K562 (cell line): ENCODE data around the gene IGFL1. TPM values are rescaled to one million over a fixed set of nuclear protein-coding genes. Genes with fewer than 3 reads are reported as not detected.
A peak's percentile ranks its signal among the peaks of the same experiment; 100 is the strongest.

Experiments
- ATAC-seq: fragments of 200-7000 bp; cut with Tn5 transposase; 3 replicates; pipeline ENCODE4 v1.9.1; 2020; ENCODE audit warnings: moderate library complexity
- BruUV-seq: library from RNA; stranded (reverse); fragments of 400-500 nt; replicated peaks from 2 replicates; lab custom pipeline; 2021; lab: Mats Ljungman, UMichigan
- CTCF ChIA-PET: fragments of 300-600 bp; formaldehyde crosslinking; extraction: SDS; loops from one replicate; lab custom pipeline; 2021; ENCODE audit warnings: low intra/inter-chr PET ratio; lab: Yijun Ruan, JAX
- POLR2A ChIA-PET: fragments of 300-600, 350-650 bp; sonication (Branson Sonifier 250); formaldehyde crosslinking; extraction: SDS; loops from one replicate; lab custom pipeline; 2021; ENCODE audit warnings: antibody characterized with exemption, inconsistent platforms; lab: Yijun Ruan, JAX
- DNase-seq, 4 experiments: peaks; one replicate each; pipeline versions ENCODE4 v3.0.0 to v3.0.0-alpha.2; 2011 to 2018; ENCODE audit warnings: low spot score in 3 of 4, mixed read lengths in 3 of 4; ENCODE audit errors: extremely low read depth in 1 of 4
- FAIRE-seq: peaks from 2 replicates; lab custom pipeline; 2011; peaks lifted over from hg19 to GRCh38; lab: Jason Lieb, UNC
- H2AFZ ChIP-seq: 2 replicates; pipeline ENCODE4 v1.6.0; 2011; ENCODE audit warnings: low read depth, low read length, control low read depth, inconsistent platforms
- H3K27ac ChIP-seq: fragments of 200-600 bp; 3 replicates; pipeline ENCODE4 v1.8.0; 2011; ENCODE audit warnings: low read depth, mild to moderate bottlenecking, control low read depth, inconsistent platforms, low read length, moderate library complexity, mixed read lengths; ENCODE audit errors: extremely low read depth
- H3K27me3 ChIP-seq, 2 experiments: fragments of 300-600 bp in 1 of 2; 2 replicates in 1 of 2; 3 replicates in 1 of 2; pipeline versions ENCODE4 v1.6.0 to v1.8.0; 2011; ENCODE audit warnings: inconsistent platforms in 2 of 2, low read length in 2 of 2, mild to moderate bottlenecking in 1 of 2, mixed read lengths in 1 of 2, moderate library complexity in 1 of 2; ENCODE audit not compliant: control insufficient read depth in 2 of 2, insufficient read depth in 2 of 2
- H3K36me3 ChIP-seq: fragments of 300-600 bp; 3 replicates; pipeline ENCODE4 v1.8.0; 2011; ENCODE audit warnings: mild to moderate bottlenecking, low read length, inconsistent platforms; ENCODE audit not compliant: control insufficient read depth, insufficient read depth
- H3K4me1 ChIP-seq, 2 experiments: fragments of 200-600 bp in 1 of 2; replicated peaks in 1 of 2; 2 replicates in 1 of 2; 3 replicates in 1 of 2; pipeline versions ENCODE4 v1.5.1 to v1.8.0; 2011; ENCODE audit warnings: inconsistent platforms in 2 of 2, low read length in 2 of 2, mild to moderate bottlenecking in 1 of 2, mixed read lengths in 1 of 2, moderate library complexity in 1 of 2; ENCODE audit not compliant: control insufficient read depth in 2 of 2, insufficient read depth in 2 of 2
- H3K4me2 ChIP-seq: 2 replicates; pipeline ENCODE4 v1.6.1; 2011; ENCODE audit warnings: low read length, control low read depth, inconsistent platforms, mixed read lengths; ENCODE audit not compliant: insufficient read depth
- H3K4me3 ChIP-seq: fragments of 200-600 bp; sonication (generic), shearing (Covaris generic); 2 replicates; pipeline ENCODE4 v1.5.1; 2016; ENCODE audit warnings: control low read depth, inconsistent platforms
- H3K79me2 ChIP-seq: fragments of 200-600 bp; 3 replicates; pipeline ENCODE4 v1.8.0; 2011; ENCODE audit warnings: low read length, inconsistent platforms; ENCODE audit not compliant: control insufficient read depth, insufficient read depth
- H3K9ac ChIP-seq, 2 experiments: 2 replicates each; pipeline versions ENCODE4 v1.6.0 to v1.6.1; 2011; ENCODE audit warnings: low read depth in 2 of 2, low read length in 2 of 2, control low read depth in 1 of 2, inconsistent platforms in 1 of 2, mild to moderate bottlenecking in 1 of 2, mixed read lengths in 1 of 2; ENCODE audit not compliant: insufficient read depth in 1 of 2
- H3K9me1 ChIP-seq: one replicate; pipeline ENCODE4 v1.6.0; 2011; ENCODE audit warnings: inconsistent platforms, mild to moderate bottlenecking, low read length, moderate library complexity; ENCODE audit not compliant: control insufficient read depth, insufficient read depth
- H3K9me3 ChIP-seq: replicated peaks from 2 replicates; pipeline ENCODE4 v1.5.1; 2011; ENCODE audit warnings: low read depth, low read length, inconsistent platforms; ENCODE audit not compliant: control insufficient read depth, insufficient read depth
- H4K20me1 ChIP-seq: replicated peaks from 2 replicates; pipeline ENCODE4 v1.6.1; 2011; ENCODE audit warnings: low read length, inconsistent platforms, mixed read lengths; ENCODE audit not compliant: control insufficient read depth, insufficient read depth
- CC2D1A ChIP-seq: fragments of 450-650 bp; IDR thresholded peaks from 2 replicates; pipeline ENCODE4 v1.6.1; 2017; ENCODE audit warnings: mild to moderate bottlenecking
- ETS2 ChIP-seq: IDR thresholded peaks from 2 replicates; pipeline ENCODE4 v1.6.1; 2016; ENCODE audit warnings: borderline replicate concordance, missing genetic modification characterization, mild to moderate bottlenecking, moderate library complexity, missing compliant biosample characterization; ENCODE audit not compliant: poor library complexity, severe bottlenecking
- NR2C2 ChIP-seq, 2 experiments: fragments of 200-800 bp in 1 of 2; sonication (Bioruptor generic) in 1 of 2; sonication (generic) in 1 of 2; formaldehyde crosslinking in 1 of 2; IDR thresholded peaks; 2 replicates each; pipeline versions ENCODE4 v1.6.1 to v1.8.0; 2016 to 2022; ENCODE audit warnings: mild to moderate bottlenecking in 1 of 2, missing compliant biosample characterization in 1 of 2, missing genetic modification characterization in 1 of 2, missing genetic modification reagents in 1 of 2
- TEAD2 ChIP-seq: fragments of 450-650 bp; IDR thresholded peaks from 2 replicates; pipeline ENCODE4 v1.6.1; 2016; ENCODE audit warnings: missing genetic modification characterization, control low read depth, missing compliant biosample characterization
- WGBS: fragments of 100-300 bp; shearing (Covaris generic); methylation state at CpG from one replicate; pipeline ENCODE4 v1.1.6; 2016; ENCODE audit warnings: low coverage, mixed read lengths; ENCODE audit not compliant: insufficient coverage; ENCODE audit errors: missing lambda C conversion rate; 5-methylcytosine and 5-hydroxymethylcytosine counted together
- in situ Hi-C: fragments of 300-500 bp; cut with MboI; formaldehyde crosslinking; loops from 4 replicates; pipeline ENCODE4 v1.15.0; 2018; ENCODE audit warnings: inconsistent platforms, mixed read lengths
- intact Hi-C: fragments of 100-400 bp; cut with micrococcal nuclease; formaldehyde crosslinking; loops from 2 replicates; pipeline ENCODE4 v1.14.2; 2022
- polyA plus RNA-seq, 8 experiments: library from polyadenylated mRNA; depleted of rRNA in 4 of 8; stranded (reverse) in 5 of 8; unstranded in 3 of 8; fragments of >200 nt; fragmentation: Nextera tagmentation in 2 of 8; fragmentation: Illumina TruSeq in 1 of 8; extraction: Ambion mirVana in 2 of 8; extraction: Trizol in 1 of 8; gene quantifications; 2 replicates each; pipeline versions ENCODE4 v1.2.1 to v1.2.3, GENCODE V29; 2011 to 2014; ENCODE audit warnings: inconsistent platforms in 1 of 8, missing spikeins in 1 of 8
- total RNA-seq, 7 experiments: library from RNA; depleted of rRNA in 6 of 7; stranded (reverse); fragments of >200 nt in 6 of 7; fragmentation: Illumina TruSeq in 2 of 7; extraction: Trizol in 2 of 7; gene quantifications; 2 replicates each; pipeline versions ENCODE4 v1.2.1 to v1.2.3, GENCODE V29; 2011 to 2021; ENCODE audit warnings: low replicate concordance in 1 of 7
- TF ChIP-seq, protein P1 (sequence below), 2 experiments: fragments of 450-650 bp; conservative IDR thresholded peaks; 2 replicates each; pipeline ENCODE4 v1.6.1; 2017; ENCODE audit warnings: mild to moderate bottlenecking in 2 of 2, moderate library complexity in 2 of 2

IGFL1 gene
- total and polyA plus RNA-seq, 9 of the 15 experiments (the other 6 are each of a cell fraction or from before 2014, with no cell fraction given): not detected

- in situ Hi-C loops (no loop called here), intact Hi-C loops (no loop called here)
- POLR2A ChIA-PET: interaction anchor here (1.0 kb wide), 1 partner anchor 11 kb away, joined by 4 read pairs; no protein-coding TSS in a partner anchor
- Histone ChIP-seq H3K79me2 (no peaks in the 10 kb centered on the region), H3K9ac (no peak overlapping the region), H2AFZ (no peak overlapping the region; the same call in 1 of the 2 replicates), H3K9me3 (no peaks in the 10 kb centered on the region; the same call in 1 of the 2 replicates), H3K4me2 (peak overlapping the region; percentile 23; the same call in 1 of the 2 replicates), H3K27ac (no peak overlapping the region), H4K20me1 (no peaks in the 10 kb centered on the region; the same call in 1 of the 2 replicates), H3K9me1 (no peaks in the 10 kb centered on the region), H3K27me3 (peaks cover 8 to 24% of the 10 kb centered on the region in 2 experiments; a peak in 4 of 5 replicates), H3K4me3 (no peak overlapping the region), H3K4me1 (peaks cover 0 to 7% of the 10 kb centered on the region in 2 experiments; a peak in 4 of 5 replicates), H3K36me3 (no peaks in the 10 kb centered on the region)
- CTCF ChIA-PET: no interaction called here
- FAIRE-seq (no peak), DNase-seq (no peak), ATAC-seq (no peak)
- 7% methylated on average over 1 of the region's 1 CpG for WGBS
- TF ChIP-seq NR2C2 (CRISPR knock-in tag; IDR thresholded peaks at IDR 0.05) (no peak), NR2C2 (tag; IDR thresholded peaks at IDR 0.05) (peak; percentile 49), TEAD2 (tag) (no peak), ETS2 (tag) (no peak), CC2D1A (no peak)
- TF ChIP-seq, protein P1, sequence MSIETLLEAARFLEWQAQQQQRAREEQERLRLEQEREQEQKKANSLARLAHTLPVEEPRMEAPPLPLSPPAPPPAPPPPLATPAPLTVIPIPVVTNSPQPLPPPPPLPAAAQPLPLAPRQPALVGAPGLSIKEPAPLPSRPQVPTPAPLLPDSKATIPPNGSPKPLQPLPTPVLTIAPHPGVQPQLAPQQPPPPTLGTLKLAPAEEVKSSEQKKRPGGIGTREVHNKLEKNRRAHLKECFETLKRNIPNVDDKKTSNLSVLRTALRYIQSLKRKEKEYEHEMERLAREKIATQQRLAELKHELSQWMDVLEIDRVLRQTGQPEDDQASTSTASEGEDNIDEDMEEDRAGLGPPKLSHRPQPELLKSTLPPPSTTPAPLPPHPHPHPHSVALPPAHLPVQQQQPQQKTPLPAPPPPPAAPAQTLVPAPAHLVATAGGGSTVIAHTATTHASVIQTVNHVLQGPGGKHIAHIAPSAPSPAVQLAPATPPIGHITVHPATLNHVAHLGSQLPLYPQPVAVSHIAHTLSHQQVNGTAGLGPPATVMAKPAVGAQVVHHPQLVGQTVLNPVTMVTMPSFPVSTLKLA (conservative IDR thresholded peaks at IDR 0.05): no peak
- BruUV-seq: no TSS peak
These were observed 20.1 kb upstream of the IGFL1 start for GRCh38 chr19:46209472-46209871.
